ENCODE results near the gene FAM217A.
A peak's percentile ranks its signal among the peaks of the same experiment; 100 is the strongest.

Gene FAM217A

DNA sequence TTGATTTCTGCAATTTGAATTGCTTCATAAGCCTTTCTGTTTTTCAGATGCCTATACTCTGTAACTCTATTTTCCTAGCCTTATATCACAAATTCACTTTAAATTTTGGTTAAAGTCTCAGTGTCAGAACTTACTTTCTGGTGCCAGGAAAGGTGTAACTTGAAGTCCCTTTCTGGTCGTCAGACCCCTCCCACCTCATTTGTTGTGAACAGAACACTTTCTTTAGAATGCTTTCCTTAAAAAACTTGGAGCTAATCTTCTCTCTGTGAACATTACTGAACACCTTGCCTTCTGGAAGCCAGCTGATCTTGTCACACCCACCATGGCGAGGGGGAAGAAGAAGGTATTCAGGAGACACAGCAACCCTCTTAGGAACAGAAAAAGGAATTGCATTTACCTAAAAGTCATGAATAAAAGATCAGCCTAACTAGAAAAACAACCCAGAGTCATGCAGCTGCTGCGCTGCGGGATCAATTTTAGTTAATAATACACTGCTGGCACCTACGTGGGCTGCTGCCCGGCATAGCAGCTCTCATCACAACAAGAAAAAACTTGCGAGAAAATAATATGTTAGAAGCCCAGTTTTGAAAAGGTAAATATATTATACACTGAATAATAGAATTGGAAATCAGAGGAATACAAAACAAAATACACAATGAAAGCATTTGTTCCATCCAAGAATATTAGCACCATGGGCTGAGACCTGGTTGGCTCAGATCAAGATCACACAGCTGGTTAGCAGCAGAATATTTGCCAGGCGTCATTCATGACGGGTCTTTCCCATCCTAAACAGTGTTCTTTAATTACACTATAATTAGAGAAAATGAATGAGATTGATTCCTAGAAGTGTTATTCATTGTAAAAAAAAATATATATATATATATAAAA, 5.8 kb upstream of the FAM217A start:
- DNase-seq (ENCODE audit: low read depth), result no peak

DNA sequence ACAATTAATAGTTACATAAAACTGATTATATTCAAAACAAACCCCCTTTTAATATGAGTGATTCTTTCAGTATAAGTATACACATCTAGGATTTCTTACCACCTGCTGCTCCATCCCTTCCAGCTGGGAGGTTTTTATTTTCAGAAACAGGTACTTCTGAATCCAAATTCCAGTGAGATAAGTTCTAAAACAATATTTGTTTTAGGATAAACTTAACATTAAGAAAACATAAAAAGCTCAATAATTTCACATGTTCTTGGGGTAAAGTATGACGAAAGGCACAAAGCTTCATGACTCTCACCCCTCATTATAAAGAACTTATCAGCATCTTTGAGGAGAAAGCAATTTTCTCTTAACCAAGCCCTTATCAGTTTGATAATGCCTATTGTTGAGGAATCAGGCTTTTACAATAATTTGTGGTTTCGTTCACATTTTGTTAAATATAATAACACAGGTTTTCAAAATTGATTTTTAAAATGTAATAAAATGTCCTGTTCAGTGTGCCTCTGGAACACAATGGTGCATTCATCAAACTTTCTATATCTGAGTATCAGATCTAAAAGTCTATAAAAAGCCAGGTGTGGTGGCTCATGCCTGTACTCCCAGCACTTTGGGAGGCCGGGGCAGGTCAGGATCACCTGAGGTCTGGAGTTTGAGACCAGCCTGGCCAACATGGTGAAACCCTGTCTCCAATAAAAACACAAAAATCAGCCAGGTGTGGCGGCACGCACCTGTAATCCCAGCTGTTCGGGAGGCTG, 4.3 kb downstream of the FAM217A start:
- no peak for DNase-seq (ENCODE audit: low read depth)

DNA sequence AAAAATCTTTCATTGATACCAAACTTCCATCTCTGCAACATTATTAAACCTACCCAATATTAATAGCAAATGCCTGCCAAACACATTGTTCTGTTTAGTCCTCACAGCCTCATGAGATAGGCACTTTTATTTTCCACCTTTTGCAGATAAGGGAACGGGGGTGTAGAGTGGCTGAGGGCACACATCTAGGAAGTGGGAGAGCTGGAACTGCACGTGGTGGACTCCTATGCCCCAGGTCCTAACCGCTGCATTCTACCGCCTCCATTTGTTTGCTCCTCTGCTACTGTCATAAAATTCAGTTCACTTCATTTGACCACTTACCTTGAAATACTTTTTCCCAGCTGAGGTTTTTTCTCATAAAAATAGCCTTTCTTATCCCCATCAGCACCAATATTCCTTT, 7.6 kb downstream of the FAM217A start:
- no peak for DNase-seq (ENCODE audit: low read depth)

GRCh38 chr6:4069199-4069598, 9.7 kb downstream of the FAM217A start:
- no peak for DNase-seq (ENCODE audit: low read depth)

GRCh38 chr6:4067673-4068072, 11.3 kb downstream of the FAM217A start:
- DNase-seq (ENCODE audit: low read depth), result no peak

GRCh38 chr6:4066029-4066755, 12.7 kb downstream of the FAM217A start:
- DNase-seq (ENCODE audit: low read depth), result no peak

DNA sequence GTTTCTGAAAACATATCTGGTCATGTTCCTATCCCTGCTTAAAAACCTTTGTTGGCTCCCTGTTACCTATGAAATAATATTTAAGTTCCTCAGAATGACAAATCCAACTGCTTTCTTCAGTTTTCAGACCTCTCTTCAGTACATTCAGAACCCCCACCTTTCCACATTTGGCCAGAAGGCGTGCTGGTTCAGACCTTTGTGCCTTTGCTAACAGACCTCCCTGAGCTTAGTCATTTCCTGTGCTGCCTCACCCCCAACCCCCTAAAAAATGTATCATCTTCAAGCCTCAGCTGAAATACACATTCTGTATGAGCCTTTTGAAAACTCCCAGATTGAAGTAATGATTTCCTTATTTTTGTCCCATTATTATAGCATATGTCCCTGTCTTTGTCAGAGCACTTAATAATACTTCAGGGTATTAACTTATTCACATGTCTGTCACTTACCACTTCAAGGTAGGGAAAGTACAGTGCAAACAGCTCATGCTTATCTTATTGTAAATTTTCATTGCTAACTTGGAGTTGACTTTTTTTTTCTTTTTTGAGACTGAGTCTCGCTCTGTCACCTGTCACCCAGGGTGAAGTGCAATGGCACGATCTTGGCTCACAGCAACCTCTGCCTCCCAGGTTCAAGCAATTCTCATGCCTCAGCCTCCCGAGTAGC, 19.7 kb downstream of the FAM217A start:
- no peak for DNase-seq (ENCODE audit: low read depth)

- DNase-seq (ENCODE audit: low read depth), result no peak
Measured at GRCh38 chr6:4057036-4057435, 21.9 kb downstream of the FAM217A start.

DNA sequence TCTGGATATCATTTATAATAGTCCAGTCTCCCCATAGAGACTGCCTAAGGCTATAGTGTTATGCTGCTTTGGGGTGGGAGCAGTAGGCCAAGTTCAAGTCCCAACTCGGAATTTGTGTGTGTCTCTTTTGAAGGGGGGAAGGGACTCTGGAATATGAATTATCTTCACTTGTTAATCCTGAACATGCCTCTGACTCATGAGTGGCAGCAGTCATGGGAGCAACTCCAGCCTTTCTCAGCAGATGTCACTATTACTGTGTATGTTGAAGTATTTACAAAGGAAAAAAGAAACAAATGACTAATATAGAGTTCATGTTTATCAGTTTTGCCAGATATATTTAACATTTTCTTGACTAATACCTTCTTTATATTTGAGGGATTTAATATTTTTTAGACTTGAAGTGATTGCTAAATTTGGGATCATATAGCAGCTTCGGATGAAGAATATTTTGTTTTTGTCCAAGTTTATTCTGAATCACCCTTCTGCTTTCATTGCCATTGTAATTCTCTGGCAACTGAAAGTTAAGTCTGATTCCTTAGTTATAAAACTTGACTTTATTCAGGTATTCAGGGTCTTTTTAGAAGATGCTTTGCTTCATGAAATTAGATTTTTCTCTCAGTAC, 23.4 kb downstream of the FAM217A start:
- DNase-seq (ENCODE audit: low read depth), result no peak

DNA sequence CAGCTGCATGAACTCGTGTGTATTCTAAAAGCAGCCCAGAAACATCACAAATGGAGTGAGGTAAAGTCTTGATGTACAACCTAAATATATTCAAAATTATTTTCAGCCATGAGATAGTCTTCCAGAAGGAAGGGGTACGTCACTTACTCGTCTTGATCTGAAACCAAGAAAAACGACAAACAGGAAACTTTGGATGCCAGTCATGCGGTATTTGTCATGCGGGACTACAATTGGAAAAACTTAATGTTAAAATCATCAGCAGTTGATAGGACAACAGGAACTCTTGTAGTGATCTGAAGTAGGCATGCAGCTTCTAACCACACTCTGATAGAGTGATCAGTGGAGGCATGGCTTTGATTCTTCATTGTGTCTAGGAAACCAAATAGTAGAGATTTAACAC, 29.7 kb downstream of the FAM217A start:
- DNase-seq (ENCODE audit: low read depth), result no peak

- no peak for DNase-seq (ENCODE audit: low read depth)
Measured at GRCh38 chr6:4041480-4041879, 37.5 kb downstream of the FAM217A start.

GRCh38 chr6:4039348-4039747, 39.6 kb downstream of the FAM217A start:
- no peak for DNase-seq (ENCODE audit: low read depth)

- no peak for DNase-seq (ENCODE audit: low read depth)
Measured at GRCh38 chr6:4036581-4036980, 42.4 kb downstream of the FAM217A start.

DNA sequence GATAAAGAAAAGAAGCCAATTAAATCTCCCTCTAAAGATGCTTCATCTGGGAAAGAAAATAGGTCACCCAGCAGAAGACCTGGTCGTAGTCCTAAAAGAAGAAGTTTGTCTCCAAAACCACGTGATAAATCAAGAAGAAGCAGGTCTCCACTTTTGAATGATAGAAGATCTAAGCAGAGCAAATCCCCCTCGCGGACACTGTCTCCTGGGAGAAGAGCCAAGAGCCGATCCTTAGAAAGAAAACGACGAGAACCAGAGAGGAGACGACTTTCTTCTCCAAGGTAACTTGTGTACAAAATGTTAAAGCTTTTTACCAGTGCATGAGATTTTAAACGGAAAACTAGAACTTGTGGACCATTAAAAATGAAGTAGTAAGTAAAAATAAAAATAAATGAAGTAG, 46.5 kb downstream of the FAM217A start:
- no peak for DNase-seq (ENCODE audit: low read depth)

GRCh38 chr6:4031442-4031841, 47.5 kb downstream of the FAM217A start:
- no peak for DNase-seq (ENCODE audit: low read depth)

DNA sequence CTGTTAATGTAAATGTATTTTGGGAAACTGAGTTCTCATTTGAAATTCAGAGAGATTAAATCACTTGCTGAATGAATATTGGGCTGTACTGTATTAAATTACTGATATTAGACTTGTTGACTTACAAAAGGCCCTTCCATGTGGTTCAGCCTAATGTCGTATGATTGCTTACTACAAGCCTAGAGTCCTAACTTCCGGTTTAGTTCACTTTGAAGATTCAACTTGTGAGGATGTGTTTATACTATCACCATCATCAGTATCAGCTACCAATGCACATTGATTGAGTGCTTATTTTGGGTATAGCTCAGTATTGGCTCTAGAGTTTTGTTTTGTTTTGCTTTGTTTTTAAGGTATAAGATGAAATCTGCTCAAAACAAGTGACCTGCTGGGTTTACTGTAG, 48.3 kb downstream of the FAM217A start:
- DNase-seq (ENCODE audit: low read depth), result no peak

- DNase-seq (ENCODE audit: low read depth), result no peak
Measured at GRCh38 chr6:4029687-4030086, 49.2 kb downstream of the FAM217A start.

DNA sequence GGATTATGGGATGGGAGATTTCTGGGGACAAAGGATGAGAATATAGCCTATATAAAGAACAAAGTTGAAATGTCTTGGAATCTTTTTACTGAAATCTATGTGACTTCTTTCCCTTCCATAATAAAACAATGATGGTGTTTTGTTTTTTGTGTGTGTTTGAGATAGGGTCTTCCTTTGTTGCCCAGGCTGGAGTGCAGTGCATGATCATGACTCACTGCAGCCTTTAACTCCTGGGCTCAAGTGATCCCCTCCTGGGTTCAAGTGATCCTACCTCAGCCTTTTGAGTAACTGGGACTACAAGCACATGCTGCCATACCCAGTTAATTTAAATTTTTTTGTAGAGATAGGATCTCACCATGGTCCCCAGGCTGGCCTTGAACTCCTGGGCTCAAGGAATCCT, 50.9 kb downstream of the FAM217A start:
- no peak for DNase-seq (ENCODE audit: low read depth)

DNA sequence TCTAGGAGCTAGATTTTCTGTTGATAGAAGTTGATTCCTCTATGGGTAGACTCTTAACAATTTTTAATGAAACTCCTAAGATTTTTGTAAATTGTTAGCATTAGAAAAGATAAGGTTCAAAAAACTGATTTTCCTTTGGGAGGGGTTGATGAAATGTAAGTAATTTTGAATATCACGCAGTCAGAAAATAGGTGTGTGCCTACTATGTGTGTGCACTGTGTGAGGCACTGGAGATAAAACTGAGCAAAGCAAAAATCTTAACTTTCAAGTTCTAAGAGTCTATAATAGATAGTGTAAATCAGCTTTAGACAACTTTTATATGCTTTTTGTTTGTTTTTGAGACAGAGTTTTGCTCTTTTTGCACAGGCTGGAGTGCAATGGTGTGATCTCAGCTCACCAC, 53.3 kb downstream of the FAM217A start:
- DNase-seq (ENCODE audit: low read depth), result no peak

DNA sequence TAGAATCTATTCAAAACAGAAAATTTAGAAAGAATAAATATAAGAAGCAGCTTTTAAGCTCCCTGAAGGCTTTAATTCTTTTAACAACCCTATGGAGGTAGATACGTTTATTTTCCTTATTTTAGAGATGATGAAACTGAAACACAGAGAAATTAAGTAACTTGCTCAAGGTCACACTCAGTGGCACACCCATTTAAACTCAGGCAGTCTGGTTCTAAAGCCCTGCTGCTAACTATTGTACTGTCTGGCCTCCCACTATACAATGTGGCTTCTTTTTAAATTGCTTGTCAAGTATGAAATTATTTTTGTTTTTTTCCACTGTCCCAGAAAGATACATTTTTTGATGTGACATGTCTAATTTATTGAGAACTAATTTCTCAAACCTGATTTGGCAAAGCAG, 55.7 kb downstream of the FAM217A start:
- DNase-seq (ENCODE audit: low read depth), result no peak

- peak; percentile 12 for DNase-seq (ENCODE audit: low read depth)
Measured at GRCh38 chr6:4021854-4022695, 56.9 kb downstream of the FAM217A start.
